Cardiac muscle cell (in vitro differentiated cells and primary cell): ENCODE measurements around the gene LCORL. TPM values are rescaled to one million over a fixed set of nuclear protein-coding genes. Genes with fewer than 3 reads are reported as not detected.

ENCODE experiments used
- DNase-seq, 2 donors: peaks; one replicate each; pipeline versions ENCODE4 v3.0.0 to v3.0.0-alpha.2; 2010 to 2017; ENCODE audit warnings: low read depth in 1 of 2, low spot score in 1 of 2
- H3K27ac ChIP-seq: fragments of 200-600 bp; sonication (generic); 2 replicates; pipeline ENCODE4 v1.5.1; 2016
- H3K27me3 ChIP-seq: fragments of 200-600 bp; sonication (generic); 2 replicates; pipeline ENCODE4 v1.6.0; 2016; ENCODE audit warnings: control low read depth
- H3K36me3 ChIP-seq: fragments of 200-600 bp; sonication (generic); 2 replicates; pipeline ENCODE4 v1.5.1; 2016; ENCODE audit warnings: control low read depth
- H3K4me1 ChIP-seq: fragments of 200-600 bp; sonication (generic); 2 replicates; pipeline ENCODE4 v1.8.1; 2017; ENCODE audit warnings: low read depth, mild to moderate bottlenecking, mixed run types
- H3K4me3 ChIP-seq: fragments of 200-600 bp; sonication (generic); 2 replicates; pipeline ENCODE4 v1.5.1; 2016; ENCODE audit warnings: mild to moderate bottlenecking
- H3K9me3 ChIP-seq: fragments of 200-600 bp; sonication (generic); 2 replicates; pipeline ENCODE4 v1.5.1; 2017; ENCODE audit warnings: low read depth, mild to moderate bottlenecking, control low read depth
- CTCF ChIP-seq: IDR thresholded peaks from 2 replicates; pipeline ENCODE4 v1.5.1; 2012; ENCODE audit warnings: low read depth, mild to moderate bottlenecking, low read length
- polyA plus RNA-seq: library from polyadenylated mRNA; unstranded; fragments of >200 nt; fragmentation: Nextera tagmentation; extraction: Ambion mirVana; gene quantifications from 2 replicates; pipeline ENCODE4 v1.2.1, GENCODE V29; 2016
- total RNA-seq: library from RNA; depleted of rRNA; stranded (reverse); fragments of >200 nt; gene quantifications from 2 replicates; pipeline ENCODE4 v1.2.3, GENCODE V29; 2016

Gene LCORL
- total and polyA plus RNA-seq, 2 experiments from 2014 or later: 11.7 to 50.2 TPM

GRCh38 chr4:17817027-17817426, 204.5 kb downstream of the LCORL start:
- H3K4me1 ChIP-seq: peaks cover 11% of the 10 kb centered on the region
- H3K27me3 ChIP-seq: no peaks in the 10 kb centered on the region
- DNase-seq: peak; percentile 56 to 88
- no peak overlapping the region for H3K27ac ChIP-seq
- H3K9me3 ChIP-seq: no peaks in the 10 kb centered on the region
- no peaks in the 10 kb centered on the region for H3K36me3 ChIP-seq
- H3K4me3 ChIP-seq: no peak overlapping the region
- peak; percentile 55 for TF ChIP-seq CTCF

GRCh38 chr4:17816142-17816541, 205.4 kb downstream of the LCORL start:
- Histone ChIP-seq H3K27ac (no peak overlapping the region), H3K27me3 (no peaks in the 10 kb centered on the region), H3K4me1 (peaks cover 14% of the 10 kb centered on the region), H3K36me3 (no peaks in the 10 kb centered on the region), H3K4me3 (no peak overlapping the region), H3K9me3 (no peaks in the 10 kb centered on the region)
- no peak for TF ChIP-seq CTCF
- DNase-seq: no peak

- Histone ChIP-seq H3K27ac (no peak overlapping the region), H3K4me1 (peaks cover 19% of the 10 kb centered on the region), H3K9me3 (no peaks in the 10 kb centered on the region), H3K27me3 (no peaks in the 10 kb centered on the region), H3K36me3 (no peaks in the 10 kb centered on the region), H3K4me3 (no peak overlapping the region)
- no peak for TF ChIP-seq CTCF
- DNase-seq: peak in 1 of 2 donors; percentile 69
These were observed 207.4 kb downstream of the LCORL start for GRCh38 chr4:17814140-17814539.

GRCh38 chr4:17812801-17813200, 208.8 kb downstream of the LCORL start:
- DNase-seq: peak in 1 of 2 donors; percentile 19
- no peak overlapping the region for H3K27ac ChIP-seq
- H3K9me3 ChIP-seq: no peaks in the 10 kb centered on the region
- peaks cover 25% of the 10 kb centered on the region for H3K4me1 ChIP-seq
- TF ChIP-seq CTCF: no peak
- H3K36me3 ChIP-seq: no peaks in the 10 kb centered on the region
- no peaks in the 10 kb centered on the region for H3K27me3 ChIP-seq
- H3K4me3 ChIP-seq: peak overlapping the region; percentile 84

GRCh38 chr4:17812125-17812524, 209.4 kb downstream of the LCORL start:
- no peak for TF ChIP-seq CTCF
- DNase-seq: no peak
- Histone ChIP-seq H3K4me1 (peaks cover 30% of the 10 kb centered on the region), H3K36me3 (no peaks in the 10 kb centered on the region), H3K27me3 (no peaks in the 10 kb centered on the region), H3K27ac (no peak overlapping the region), H3K9me3 (no peaks in the 10 kb centered on the region), H3K4me3 (peak overlapping the region; percentile 84)
